Activated gamma-delta T cell treated with Interleukin-2 at 50 U/mL for 16 hours (primary cell): ENCODE data around the gene TSR1.

ENCODE experiments used
- DNase-seq: peaks from one replicate; pipeline ENCODE4 v3.0.0-alpha.2; 2020

The TSR1 gene

DNA sequence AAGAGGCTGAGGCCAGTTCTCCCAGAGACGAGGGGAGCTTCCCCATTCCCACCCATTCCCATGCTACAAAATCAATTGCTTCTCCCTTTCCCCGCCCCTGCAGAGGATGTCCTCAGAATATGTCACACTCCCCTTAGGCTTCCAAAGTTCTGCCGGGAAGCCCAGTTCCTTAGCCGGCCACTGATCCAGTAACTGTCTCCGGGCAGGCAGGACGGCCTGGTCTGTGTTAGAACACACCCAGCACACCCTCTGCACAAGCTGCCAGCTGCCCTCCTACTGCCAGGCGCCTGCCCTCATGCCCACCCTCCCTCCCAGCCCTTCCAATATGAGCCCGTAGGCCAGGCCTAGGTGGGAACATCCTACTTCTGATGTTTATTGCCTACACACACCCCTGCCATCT lies 32.1 kb upstream of the TSR1 start:
- DNase-seq = no peak

GRCh38 chr17:2366747-2367494 lies 30.7 kb upstream of the TSR1 start:
- no peak for DNase-seq

DNA sequence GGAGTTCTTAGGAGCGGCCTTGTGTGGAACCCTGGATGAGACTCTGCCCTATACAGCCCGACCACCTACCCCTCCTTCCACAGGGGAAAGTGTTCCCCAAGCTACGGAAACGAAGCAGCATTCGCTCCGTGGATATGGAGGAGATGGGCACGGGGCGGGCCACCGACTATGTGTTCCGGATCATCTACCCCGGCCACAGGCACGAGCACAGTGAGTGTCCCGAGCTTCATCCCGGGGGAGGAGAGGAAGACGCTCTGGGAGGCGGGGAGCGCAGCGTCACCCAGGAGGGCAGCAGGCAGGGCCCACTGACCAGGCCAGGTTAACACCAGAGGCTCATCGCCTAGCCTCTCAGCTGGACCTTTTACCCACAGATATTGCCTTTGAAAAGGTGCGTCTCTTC lies 28.9 kb upstream of the TSR1 start:
- DNase-seq = no peak

GRCh38 chr17:2364763-2365116 lies 28.5 kb upstream of the TSR1 start:
- no peak for DNase-seq

DNA sequence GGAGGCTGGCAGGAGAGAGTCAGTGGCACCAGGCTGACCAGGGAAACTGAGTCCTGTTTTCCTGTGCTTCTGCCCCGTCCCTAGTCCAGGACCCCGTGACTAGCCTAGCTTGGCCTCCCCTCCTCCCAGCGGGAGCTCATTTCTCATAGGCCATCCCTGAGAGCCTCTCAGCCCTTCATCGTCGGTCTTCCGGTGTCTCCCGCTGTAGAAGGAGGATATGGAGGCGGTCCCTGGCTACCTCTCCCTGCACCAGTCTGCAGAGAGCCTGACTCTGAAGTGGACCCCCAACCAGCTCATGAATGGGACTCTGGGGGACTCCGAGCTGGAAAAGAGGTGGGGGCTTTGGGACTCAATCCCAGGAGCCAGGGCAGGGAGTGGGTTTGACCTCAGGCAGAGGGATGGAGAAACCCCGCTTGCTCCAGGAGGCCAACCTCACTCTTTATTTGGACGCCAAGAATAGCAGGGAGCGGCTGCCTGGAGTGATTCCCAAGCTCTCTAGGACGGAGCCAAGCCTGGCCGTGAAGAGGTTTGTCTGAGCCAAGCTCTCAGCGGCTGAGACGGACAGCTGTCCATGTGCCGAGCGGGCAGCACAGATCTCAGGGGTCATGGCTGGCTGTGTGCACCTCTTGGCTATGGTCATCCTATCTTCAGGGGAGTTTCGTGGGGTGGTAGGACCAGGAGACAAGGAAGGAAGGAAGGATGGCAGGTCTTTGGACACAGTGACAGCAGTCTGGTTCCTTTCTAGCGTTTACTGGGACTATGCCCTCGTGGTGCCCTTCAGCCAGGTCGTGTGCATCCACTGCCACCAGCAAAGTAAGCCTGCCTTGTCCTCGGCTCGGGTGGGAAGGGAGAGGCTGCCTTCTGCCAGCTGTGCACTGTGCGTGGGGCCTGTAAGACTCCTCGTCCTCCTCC lies 27.9 kb upstream of the TSR1 start:
- DNase-seq = no peak

- no peak for DNase-seq
Measured at GRCh38 chr17:2363318-2363717, 27.1 kb upstream of the TSR1 start.

DNA sequence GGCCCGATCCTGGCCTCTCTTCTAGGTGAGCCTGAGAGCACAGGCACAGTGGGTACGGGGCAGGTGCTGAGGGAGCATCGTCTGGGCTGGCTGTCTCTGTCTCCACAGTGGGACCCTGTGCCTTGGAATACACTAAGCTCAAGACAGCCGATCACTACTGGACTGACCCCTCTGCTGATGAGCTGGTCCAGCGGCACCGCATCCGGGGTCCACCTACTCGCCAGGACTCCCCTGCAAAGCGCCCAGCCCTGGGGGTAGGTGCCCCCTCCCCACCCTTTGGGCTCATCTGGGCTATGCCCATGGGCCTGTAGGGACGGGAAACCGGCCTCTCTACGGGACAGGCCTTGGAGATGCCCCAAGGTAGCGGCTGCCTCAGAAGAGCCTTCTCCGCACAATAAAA lies 26.6 kb upstream of the TSR1 start:
- DNase-seq = no peak

DNA sequence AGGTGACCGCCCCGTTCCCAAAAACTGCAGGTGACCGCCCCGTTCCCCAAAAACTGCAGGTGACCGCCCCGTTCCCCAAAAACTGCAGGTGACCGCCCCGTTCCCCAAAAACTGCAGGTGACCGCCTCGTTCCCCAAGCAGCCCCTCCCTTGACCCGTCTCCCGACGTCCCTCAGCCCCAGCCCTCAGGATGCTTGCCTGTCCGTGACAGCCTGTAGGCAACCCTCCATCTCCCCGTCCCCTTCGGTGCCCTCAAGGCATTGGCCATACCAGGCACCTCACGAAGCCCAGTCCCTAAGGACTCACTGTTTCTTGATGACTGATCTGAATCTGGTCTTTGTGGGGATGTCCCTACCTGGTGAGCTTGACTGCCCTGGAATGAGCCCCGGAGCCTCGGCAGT lies 26.2 kb upstream of the TSR1 start:
- no peak for DNase-seq

DNA sequence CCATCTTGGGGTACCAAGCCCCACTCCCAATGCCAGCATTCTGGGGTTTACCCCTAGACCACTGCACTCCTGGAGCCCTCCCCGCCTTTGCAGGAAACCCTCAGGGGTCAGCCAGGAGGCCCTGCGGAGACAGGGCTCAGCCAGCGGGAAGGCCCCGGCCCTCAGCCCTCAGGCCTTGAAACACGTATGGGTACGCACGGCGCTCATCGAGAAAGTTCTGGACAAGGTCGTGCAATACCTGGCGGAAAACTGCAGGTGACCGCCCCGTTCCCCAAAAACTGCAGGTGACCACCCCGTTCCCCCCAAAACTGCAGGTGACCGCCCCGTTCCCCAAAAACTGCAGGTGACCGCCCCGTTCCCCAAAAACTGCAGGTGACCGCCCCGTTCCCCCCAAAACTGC lies 25.8 kb upstream of the TSR1 start:
- DNase-seq = no peak

- no peak for DNase-seq
Measured at GRCh38 chr17:2361010-2361760, 24.9 kb upstream of the TSR1 start.

GRCh38 chr17:2357931-2358434 lies 21.7 kb upstream of the TSR1 start:
- no peak for DNase-seq

DNA sequence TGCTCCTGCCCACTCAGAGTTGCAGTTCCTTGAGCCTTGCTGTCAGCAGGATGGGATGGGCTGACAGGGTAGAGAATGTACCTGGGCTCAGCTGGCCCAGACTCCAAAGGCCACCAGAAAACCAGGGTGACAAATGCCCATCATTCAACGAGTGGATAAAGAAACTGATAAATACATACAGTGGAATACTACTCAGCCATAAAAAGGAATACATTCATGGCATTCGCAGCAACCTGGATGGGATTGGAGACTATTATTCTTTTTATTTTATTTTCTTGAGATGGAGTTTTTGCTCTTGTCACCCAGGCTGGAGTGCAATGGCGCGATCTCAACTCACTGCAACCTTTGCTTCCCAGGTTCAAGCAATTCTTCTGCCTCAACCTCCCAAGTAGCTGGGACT lies 21.0 kb upstream of the TSR1 start:
- DNase-seq = no peak

- DNase-seq = no peak
Measured at GRCh38 chr17:2354311-2354710, 18.1 kb upstream of the TSR1 start.

DNA sequence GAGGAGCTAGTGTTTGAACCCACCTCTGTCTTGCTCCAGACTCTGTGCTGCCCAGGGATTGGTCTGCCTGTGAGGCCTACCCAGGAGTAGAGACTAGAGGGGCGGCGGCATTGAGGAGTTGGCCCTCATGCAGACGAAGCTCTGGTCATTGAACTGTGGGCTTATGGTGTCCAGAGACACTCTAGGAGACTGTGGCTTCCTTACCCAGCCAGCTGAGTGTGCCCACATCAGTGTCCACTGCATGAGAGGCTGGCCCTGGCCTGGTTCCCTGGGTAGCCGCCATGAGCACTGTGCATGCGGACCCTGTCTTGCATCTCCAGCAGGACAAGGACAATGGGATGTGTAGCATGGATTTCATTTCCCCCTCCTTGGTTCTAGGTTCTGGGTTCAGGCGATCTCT lies 15.0 kb upstream of the TSR1 start:
- no peak for DNase-seq

GRCh38 chr17:2347805-2348685 lies 11.8 kb upstream of the TSR1 start:
- DNase-seq = no peak

DNA sequence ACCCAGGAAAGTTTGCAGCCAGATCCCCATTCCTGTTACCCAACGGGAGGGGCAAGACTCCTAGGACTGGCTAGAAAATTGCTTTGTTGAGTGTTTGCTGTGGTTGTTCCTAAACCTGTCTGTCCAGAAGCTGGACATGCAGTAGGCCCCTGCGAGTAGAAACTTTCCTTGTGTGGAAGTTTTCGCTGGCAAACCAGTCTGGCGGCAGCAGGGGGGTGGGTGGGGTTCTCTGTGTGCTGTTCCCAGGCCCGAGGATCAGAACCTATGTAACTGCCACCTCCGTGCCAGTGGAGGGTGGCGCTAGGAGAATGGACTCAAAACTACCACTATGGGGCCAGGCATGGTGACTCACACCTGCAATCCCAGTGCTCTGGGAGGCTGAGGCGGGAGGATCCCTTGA lies 10.2 kb upstream of the TSR1 start:
- DNase-seq = no peak

GRCh38 chr17:2344528-2344927 lies 8.3 kb upstream of the TSR1 start:
- no peak for DNase-seq

GRCh38 chr17:2343421-2343820 lies 7.2 kb upstream of the TSR1 start:
- DNase-seq = no peak

DNA sequence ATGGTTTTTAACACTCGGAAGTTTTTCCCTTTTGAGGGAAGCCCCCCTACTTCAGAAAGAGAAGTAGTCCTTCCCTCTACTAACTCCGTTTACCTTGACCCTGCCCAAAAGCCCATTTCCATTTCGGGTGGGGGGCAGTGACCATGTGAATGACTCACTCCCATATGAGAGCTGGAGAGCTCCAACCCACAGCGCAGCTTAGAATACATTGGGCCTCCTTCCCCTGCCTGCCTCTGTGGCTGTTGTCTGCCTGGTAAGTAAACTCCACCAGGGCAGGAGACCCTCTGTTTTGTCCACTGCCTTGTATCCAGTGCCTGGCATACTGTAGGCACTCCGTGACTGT lies 2.0 kb upstream of the TSR1 start:
- no peak for DNase-seq

DNA sequence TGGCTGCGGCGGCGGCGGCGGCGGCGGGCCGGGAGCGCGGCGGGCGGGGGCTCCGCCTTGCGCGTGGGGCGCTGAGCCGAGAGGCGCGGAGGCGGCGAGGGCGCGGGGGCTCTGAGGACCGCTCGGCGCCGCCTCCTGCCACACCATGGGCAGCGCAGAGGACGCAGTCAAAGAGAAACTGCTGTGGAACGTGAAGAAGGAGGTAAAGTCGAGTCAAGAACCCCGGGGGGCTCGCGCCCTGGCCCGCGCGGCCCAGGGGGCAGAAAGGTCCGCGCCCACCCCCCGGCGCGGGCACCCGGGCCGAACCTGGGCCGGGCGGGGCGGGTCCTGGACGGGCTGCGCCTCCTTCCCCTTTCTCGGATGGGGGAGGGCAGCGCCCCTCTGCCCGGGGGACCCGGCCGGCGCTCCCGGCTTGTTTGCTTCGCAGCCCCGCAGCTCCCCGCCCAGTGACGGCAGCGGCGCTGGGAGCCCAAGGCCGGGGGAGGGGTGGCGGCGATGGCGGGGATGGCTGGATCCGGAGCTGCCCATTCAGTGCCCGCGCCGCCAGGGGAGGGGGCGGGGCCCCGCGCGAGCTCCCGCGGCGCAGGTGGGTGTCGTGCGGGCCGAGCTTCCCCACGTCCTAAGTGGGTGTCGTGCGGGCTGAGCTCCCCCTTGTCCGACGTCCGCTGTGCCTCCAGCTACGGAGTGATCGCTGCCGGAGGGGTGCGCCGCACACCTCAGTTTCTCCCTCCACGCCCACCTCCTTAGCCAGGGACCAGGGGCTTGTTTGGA lies 1.5 kb upstream of the TSR1 start:
- DNase-seq = peak; percentile 41

GRCh38 chr17:2336852-2337543 lies 741 bp upstream of the TSR1 start, which contains the start of gene SGSM2:
Gene SGSM2 (plus strand): TSS chr17:2337501. CDS start chr17:2337689, 188 bp downstream.
- peak; percentile 68 for DNase-seq
